GM23338 (cell line): ENCODE measurements around the gene FNDC1. TPM values are rescaled to one million over a fixed set of nuclear protein-coding genes. Genes with fewer than 3 reads are reported as not detected.

ENCODE experiments used
- ATAC-seq: fragments of 200-7000 bp; cut with Tn5 transposase; 3 replicates; pipeline ENCODE4 v1.9.1; 2020
- DNase-seq: peaks from one replicate; pipeline ENCODE4 v3.0.0-alpha.2; 2015; ENCODE audit warnings: low spot score
- H2AFZ ChIP-seq: fragments of 200-600 bp; sonication (generic); 2 replicates; pipeline ENCODE4 v1.8.0; 2016; ENCODE audit warnings: antibody characterized with exemption, mild to moderate bottlenecking, moderate library complexity
- H3F3A ChIP-seq: fragments of 200-600 bp; sonication (generic); replicated peaks from 2 replicates; pipeline ENCODE4 v1.8.0; 2017; ENCODE audit warnings: antibody characterized with exemption, mixed run types, low read depth
- H3K27ac ChIP-seq: fragments of 200-600 bp; sonication (generic); 2 replicates; pipeline ENCODE4 v1.6.1; 2016; ENCODE audit warnings: low read depth
- H3K27me3 ChIP-seq: fragments of 200-600 bp; sonication (generic); 2 replicates; pipeline ENCODE4 v1.8.0; 2016; ENCODE audit warnings: mild to moderate bottlenecking, mixed run types, moderate library complexity; ENCODE audit not compliant: insufficient read depth
- H3K36me3 ChIP-seq: fragments of 200-600 bp; sonication (generic); 2 replicates; pipeline ENCODE4 v1.8.0; 2016; ENCODE audit warnings: mild to moderate bottlenecking; ENCODE audit not compliant: insufficient read depth
- H3K4me1 ChIP-seq: fragments of 200-600 bp; sonication (generic); 2 replicates; pipeline ENCODE4 v1.8.0; 2016; ENCODE audit warnings: mild to moderate bottlenecking, moderate library complexity; ENCODE audit not compliant: insufficient read depth
- H3K4me2 ChIP-seq: fragments of 200-600 bp; sonication (generic); 2 replicates; pipeline ENCODE4 v1.7.1; 2017; ENCODE audit warnings: mixed run types
- H3K4me3 ChIP-seq: fragments of 200-600 bp; sonication (generic); 2 replicates; pipeline ENCODE4 v1.6.1; 2016; ENCODE audit warnings: mixed run types
- H3K79me2 ChIP-seq: fragments of 200-600 bp; sonication (generic); replicated peaks from 2 replicates; pipeline ENCODE4 v1.8.0; 2017; ENCODE audit warnings: mild to moderate bottlenecking; ENCODE audit not compliant: insufficient read depth
- H3K9me2 ChIP-seq: fragments of 200-600 bp; sonication (generic); 2 replicates; pipeline ENCODE4 v1.8.0; 2017; ENCODE audit not compliant: insufficient read depth
- H4K20me1 ChIP-seq: fragments of 200-600 bp; sonication (generic); replicated peaks from 2 replicates; pipeline ENCODE4 v1.8.0; 2017; ENCODE audit warnings: mild to moderate bottlenecking; ENCODE audit not compliant: insufficient read depth
- H3K27ac Mint-ChIP-seq: 2 replicates; pipeline ENCODE4 v1.8.0; 2020; ENCODE audit warnings: inconsistent platforms, mild to moderate bottlenecking, moderate library complexity, mixed read lengths
- H3K27me3 Mint-ChIP-seq: 3 replicates; pipeline ENCODE4 v1.8.0; 2022; ENCODE audit warnings: low read depth, mild to moderate bottlenecking, moderate library complexity, mixed read lengths, inconsistent platforms; ENCODE audit not compliant: insufficient read depth, poor library complexity
- H3K36me3 Mint-ChIP-seq: 3 replicates; pipeline ENCODE4 v1.8.0; 2021; ENCODE audit warnings: low read depth, mild to moderate bottlenecking, inconsistent platforms, moderate library complexity, mixed read lengths
- H3K4me1 Mint-ChIP-seq: 3 replicates; pipeline ENCODE4 v1.8.0; 2020; ENCODE audit warnings: mild to moderate bottlenecking, inconsistent platforms, mixed read lengths
- H3K4me3 Mint-ChIP-seq: 3 replicates; pipeline ENCODE4 v1.8.0; 2021; ENCODE audit warnings: moderate library complexity, mild to moderate bottlenecking, inconsistent platforms, mixed read lengths
- H3K9me3 Mint-ChIP-seq: 3 replicates; pipeline ENCODE4 v1.8.0; 2020; ENCODE audit warnings: moderate library complexity, mild to moderate bottlenecking, inconsistent platforms, mixed read lengths
- CTCF ChIP-seq, 2 experiments: fragments of 200-600 bp in 1 of 2; sonication (generic) in 1 of 2; conservative IDR thresholded peaks; 2 replicates each; pipeline versions ENCODE4 v1.5.1 to v1.6.1; 2016 to 2017; ENCODE audit warnings: antibody characterized with exemption in 2 of 2, low read depth in 2 of 2, mild to moderate bottlenecking in 2 of 2, moderate library complexity in 1 of 2
- ETS1 ChIP-seq: IDR thresholded peaks from 2 replicates; pipeline ENCODE4 v1.6.1; 2016; ENCODE audit warnings: antibody characterized with exemption
- EZH2 ChIP-seq: fragments of 200-600 bp; sonication (generic); IDR thresholded peaks from one replicate; pipeline ENCODE4 v1.8.0; 2017; ENCODE audit warnings: antibody characterized with exemption, mild to moderate bottlenecking, low read depth; ENCODE audit not compliant: unreplicated experiment
- EZH2phosphoT487 ChIP-seq: fragments of 200-600 bp; sonication (generic); IDR thresholded peaks from one replicate; pipeline ENCODE4 v1.8.1; 2018; ENCODE audit warnings: antibody characterized with exemption; ENCODE audit not compliant: unreplicated experiment
- JUNB ChIP-seq: IDR thresholded peaks from one replicate; pipeline ENCODE4 v1.6.1; 2016; ENCODE audit warnings: antibody characterized with exemption; ENCODE audit not compliant: unreplicated experiment
- NANOG ChIP-seq: IDR thresholded peaks from 2 replicates; pipeline ENCODE4 v1.6.1; 2016; ENCODE audit warnings: antibody characterized with exemption, borderline replicate concordance
- POLR2AphosphoS5 ChIP-seq: IDR thresholded peaks from 2 replicates; pipeline ENCODE4 v1.6.1; 2016; ENCODE audit warnings: antibody characterized with exemption, low read depth
- REST ChIP-seq: IDR thresholded peaks from one replicate; pipeline ENCODE4 v1.6.1; 2018; ENCODE audit warnings: antibody characterized with exemption; ENCODE audit not compliant: unreplicated experiment
- STAT1 ChIP-seq: IDR thresholded peaks from one replicate; pipeline ENCODE4 v1.6.1; 2016; ENCODE audit warnings: antibody characterized with exemption; ENCODE audit not compliant: unreplicated experiment
- ZNF114 ChIP-seq: fragments of 250-450 bp; sonication (Bioruptor Pico); IDR thresholded peaks from 2 replicates; pipeline ENCODE4 v1.5.0; 2020; ENCODE audit warnings: mild to moderate bottlenecking, moderate library complexity
- ZNF331 ChIP-seq: fragments of 250-450 bp; sonication (Bioruptor Pico); IDR thresholded peaks from 2 replicates; pipeline ENCODE4 v1.5.0; 2020; ENCODE audit warnings: low read depth, mild to moderate bottlenecking, moderate library complexity
- polyA plus RNA-seq: library from polyadenylated mRNA; unstranded; fragments of >200 nt; fragmentation: Nextera tagmentation; extraction: Ambion mirVana; gene quantifications from 2 replicates; pipeline ENCODE4 v1.2.1, GENCODE V29; 2016
- total RNA-seq: library from RNA; depleted of rRNA; stranded (reverse); fragments of >200 nt; shearing (Covaris generic); gene quantifications from 2 replicates; pipeline ENCODE4 v1.2.3, GENCODE V29; 2014

The FNDC1 gene
- total and polyA plus RNA-seq, 2 experiments from 2014 or later = 0.38 to 0.57 TPM

GRCh38 chr6:159220093-159220492 lies 50.9 kb downstream of the FNDC1 start:
- Histone ChIP-seq H3K9me2 (no peaks in the 10 kb centered on the region), H3K36me3 (no peaks in the 10 kb centered on the region), H3K4me1 (peaks cover 9% of the 10 kb centered on the region), H3F3A (no peaks in the 10 kb centered on the region), H3K4me3 (no peak overlapping the region), H4K20me1 (no peaks in the 10 kb centered on the region), H3K27me3 (no peaks in the 10 kb centered on the region), H3K79me2 (no peaks in the 10 kb centered on the region), H3K4me2 (no peak overlapping the region), H2AFZ (no peak overlapping the region), H3K27ac (no peak overlapping the region)
- Mint-ChIP-seq H3K27ac (no peak overlapping the region), H3K4me1 (peaks cover 18% of the 10 kb centered on the region), H3K36me3 (no peaks in the 10 kb centered on the region), H3K9me3 (no peaks in the 10 kb centered on the region), H3K27me3 (peaks cover 6% of the 10 kb centered on the region), H3K4me3 (no peak overlapping the region)
- ATAC-seq = no peak
- no peak for DNase-seq
- TF ChIP-seq NANOG = no peak
- no peak for TF ChIP-seq EZH2phosphoT487
- TF ChIP-seq POLR2AphosphoS5 = no peak
- no peak for TF ChIP-seq ZNF331

GRCh38 chr6:159221486-159222170 lies 52.4 kb downstream of the FNDC1 start:
- H3K9me2 ChIP-seq = no peaks in the 10 kb centered on the region
- 0 out of 2 replicates have a peak overlapping the region, but pooled peaks have one; percentile 1 for H2AFZ ChIP-seq
- H3K27ac ChIP-seq = no peak overlapping the region
- H3K4me3 ChIP-seq = no peak overlapping the region
- Mint-ChIP-seq H3K36me3 (no peaks in the 10 kb centered on the region), H3K9me3 (no peaks in the 10 kb centered on the region), H3K4me1 (peaks cover 18% of the 10 kb centered on the region), H3K27me3 (peaks cover 6% of the 10 kb centered on the region), H3K27ac (no peak overlapping the region), H3K4me3 (no peak overlapping the region)
- H3F3A ChIP-seq = no peaks in the 10 kb centered on the region
- H3K79me2 ChIP-seq = no peaks in the 10 kb centered on the region
- H3K4me1 ChIP-seq = peaks cover 9% of the 10 kb centered on the region
- ATAC-seq (no peak), DNase-seq (no peak)
- no peaks in the 10 kb centered on the region for H3K36me3 ChIP-seq
- no peak overlapping the region for H3K4me2 ChIP-seq
- H4K20me1 ChIP-seq = no peaks in the 10 kb centered on the region
- no peaks in the 10 kb centered on the region for H3K27me3 ChIP-seq
- TF ChIP-seq JUNB = no peak
- TF ChIP-seq CTCF (conservative IDR thresholded peaks at IDR 0.05; ENCODE audit: low read depth in 2 of 2) = no peak
- no peak for TF ChIP-seq ZNF331
- no peak for TF ChIP-seq ETS1
- TF ChIP-seq POLR2AphosphoS5 = no peak
- no peak for TF ChIP-seq EZH2
- no peak for TF ChIP-seq NANOG
- TF ChIP-seq REST = no peak
- no peak for TF ChIP-seq EZH2phosphoT487
- no peak for TF ChIP-seq ZNF114
- TF ChIP-seq STAT1 = no peak
